K562 (cell line): ENCODE measurements around the gene NFAM1. TPM values are rescaled to one million over a fixed set of nuclear protein-coding genes. Genes with fewer than 3 reads are reported as not detected.

ENCODE experiments used
- DDX20 ChIP-seq: fragments of 450-650 bp; IDR thresholded peaks from 2 replicates; pipeline ENCODE4 v1.6.1; 2016; ENCODE audit warnings: missing genetic modification characterization, low read depth, mild to moderate bottlenecking, missing compliant biosample characterization, moderate library complexity
- FOS ChIP-seq: IDR thresholded peaks from 3 replicates; pipeline ENCODE4 v1.6.1; 2011; ENCODE audit not compliant: insufficient read length; ENCODE audit errors: extremely low read depth
- FOXP1 ChIP-seq: sonication (generic); formaldehyde crosslinking; IDR thresholded peaks from 2 replicates; pipeline ENCODE4 v1.8.0; 2022; ENCODE audit warnings: mild to moderate bottlenecking, missing genetic modification reagents
- KDM1A ChIP-seq, 2 experiments: fragments of 450-650 bp; IDR thresholded peaks; 2 replicates each; pipeline ENCODE4 v1.6.1; 2016; ENCODE audit warnings: mild to moderate bottlenecking in 2 of 2
- RBBP5 ChIP-seq: fragments of 200-600 bp; sonication (generic); IDR thresholded peaks from 2 replicates; pipeline ENCODE4 v1.6.1; 2012; ENCODE audit warnings: borderline replicate concordance, mild to moderate bottlenecking, low read length, control low read depth, inconsistent platforms; ENCODE audit not compliant: insufficient read depth, poor library complexity, severe bottlenecking
- STAT6 ChIP-seq: sonication (generic); formaldehyde crosslinking; IDR thresholded peaks from 2 replicates; pipeline ENCODE4 v1.8.1; 2023; ENCODE audit warnings: mild to moderate bottlenecking, missing genetic modification reagents
- TRIM28 ChIP-seq: fragments of 450-650 bp; IDR thresholded peaks from 2 replicates; pipeline ENCODE4 v1.6.1; 2017
- U2AF1 ChIP-seq: fragments of 200-400 bp; formaldehyde crosslinking; optimal IDR thresholded peaks from 2 replicates; pipeline ENCODE3; 2017; ENCODE audit warnings: mild to moderate bottlenecking, low read depth, low read length, moderate library complexity
- ZNF583 ChIP-seq: fragments of 250-450 bp; sonication (Bioruptor Pico); IDR thresholded peaks from 2 replicates; pipeline ENCODE4 v1.4.0; 2020
- ZNF639 ChIP-seq, 2 experiments: fragments of 200-800 bp in 1 of 2; sonication (Bioruptor generic) in 1 of 2; sonication (generic) in 1 of 2; formaldehyde crosslinking in 1 of 2; IDR thresholded peaks in 1 of 2; conservative IDR thresholded peaks in 1 of 2; 2 replicates each; pipeline versions ENCODE4 v1.5.0 to v1.6.1; 2016 to 2020; ENCODE audit warnings: missing compliant biosample characterization in 1 of 2, missing genetic modification characterization in 1 of 2, missing genetic modification reagents in 1 of 2
- polyA plus RNA-seq, 8 experiments: library from polyadenylated mRNA; depleted of rRNA in 4 of 8; stranded (reverse) in 5 of 8; unstranded in 3 of 8; fragments of >200 nt; fragmentation: Nextera tagmentation in 2 of 8; fragmentation: Illumina TruSeq in 1 of 8; extraction: Ambion mirVana in 2 of 8; extraction: Trizol in 1 of 8; gene quantifications; 2 replicates each; pipeline versions ENCODE4 v1.2.1 to v1.2.3, GENCODE V29; 2011 to 2014; ENCODE audit warnings: inconsistent platforms in 1 of 8, missing spikeins in 1 of 8
- total RNA-seq, 7 experiments: library from RNA; depleted of rRNA in 6 of 7; stranded (reverse); fragments of >200 nt in 6 of 7; fragmentation: Illumina TruSeq in 2 of 7; extraction: Trizol in 2 of 7; gene quantifications; 2 replicates each; pipeline versions ENCODE4 v1.2.1 to v1.2.3, GENCODE V29; 2011 to 2021; ENCODE audit warnings: low replicate concordance in 1 of 7

NFAM1 gene
- total and polyA plus RNA-seq, 9 of the 15 experiments (the other 6 are each of a cell fraction or from before 2014, with no cell fraction given) = 0.01 to 0.18 (median 0.03) TPM; not detected in 5

GRCh38 chr22:42365111-42365865, 66.9 kb downstream of the NFAM1 start (continued):
- no peak for TF ChIP-seq KDM1A (IDR thresholded peaks at IDR 0.05)
- TF ChIP-seq STAT6 = no peak
- TF ChIP-seq DDX20 = no peak
- no peak for TF ChIP-seq ZNF639 (CRISPR knock-in tag; conservative IDR thresholded peaks at IDR 0.05 in 1 of 2, IDR thresholded peaks at IDR 0.05 in 1 of 2)
- no peak for TF ChIP-seq ZNF583 (CRISPR knock-in tag)
- no peak for TF ChIP-seq U2AF1
- TF ChIP-seq RBBP5 = no peak
- TF ChIP-seq TRIM28 = no peak
- no peak for TF ChIP-seq FOS
- no peak for TF ChIP-seq FOXP1 (CRISPR knock-in tag)
